ENCODE results near the gene KRTAP5-6. TPM values are rescaled to one million over a fixed set of nuclear protein-coding genes. Genes with fewer than 3 reads are reported as not detected.

The KRTAP5-6 gene
- total RNA-seq, 2 donors from 2014 or later: not detected

DNA sequence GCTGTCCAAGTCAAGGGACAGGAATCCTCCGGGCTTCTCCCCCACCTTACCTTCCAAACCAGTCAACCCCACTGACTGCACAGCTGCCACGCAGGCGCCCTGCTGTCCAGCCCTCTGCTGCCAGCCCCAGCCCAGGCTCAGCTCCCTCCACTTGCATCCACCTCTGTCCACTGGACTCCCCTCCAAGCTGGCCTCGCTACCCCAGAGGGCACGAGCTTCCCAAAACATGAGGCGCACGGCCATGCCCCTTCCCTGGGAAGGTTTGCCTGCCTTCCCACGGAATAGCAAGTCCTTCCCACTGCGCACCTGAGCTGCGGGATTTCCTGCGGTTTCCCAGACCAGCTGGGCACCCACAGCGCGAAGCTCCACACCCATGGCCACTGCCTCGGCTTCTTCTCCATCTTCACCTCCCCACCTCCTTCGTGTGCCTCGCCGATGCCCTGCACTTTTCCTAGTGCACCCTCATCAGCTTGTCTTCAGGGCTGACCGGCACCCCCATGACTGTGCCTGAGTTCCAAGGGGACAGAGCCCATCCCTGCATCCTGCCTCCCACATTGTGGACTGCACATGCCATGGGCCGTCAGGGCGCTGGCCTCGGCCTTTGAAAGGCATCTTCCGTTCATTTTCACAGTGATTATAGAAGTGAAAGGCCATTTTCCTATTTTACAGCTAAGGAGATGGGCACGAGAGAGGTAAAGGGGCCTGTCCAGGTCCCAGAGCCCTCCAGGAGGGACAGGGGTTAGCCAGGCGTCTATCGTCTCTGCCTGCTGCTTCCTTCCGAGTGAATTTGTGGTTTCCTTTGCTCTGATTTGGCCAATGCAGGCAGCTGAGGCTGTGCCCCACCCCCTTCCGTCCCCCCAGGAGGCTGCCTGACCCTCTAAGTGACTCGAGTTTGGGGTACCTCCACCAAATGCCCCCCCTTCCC, 37.0 kb downstream of the KRTAP5-6 start:
- no peaks in the 10 kb centered on the region for H3K4me1 ChIP-seq (replicated peaks)
- H3K36me3 ChIP-seq: no peaks in the 10 kb centered on the region
- H3K4me3 ChIP-seq: no peak overlapping the region
- WGBS: 79% methylated on average over 28 of the region's 28 CpGs
- H3K27me3 ChIP-seq (replicated peaks; ENCODE audit: insufficient read depth): peaks cover 10% of the 10 kb centered on the region
- TF ChIP-seq, protein P1, sequence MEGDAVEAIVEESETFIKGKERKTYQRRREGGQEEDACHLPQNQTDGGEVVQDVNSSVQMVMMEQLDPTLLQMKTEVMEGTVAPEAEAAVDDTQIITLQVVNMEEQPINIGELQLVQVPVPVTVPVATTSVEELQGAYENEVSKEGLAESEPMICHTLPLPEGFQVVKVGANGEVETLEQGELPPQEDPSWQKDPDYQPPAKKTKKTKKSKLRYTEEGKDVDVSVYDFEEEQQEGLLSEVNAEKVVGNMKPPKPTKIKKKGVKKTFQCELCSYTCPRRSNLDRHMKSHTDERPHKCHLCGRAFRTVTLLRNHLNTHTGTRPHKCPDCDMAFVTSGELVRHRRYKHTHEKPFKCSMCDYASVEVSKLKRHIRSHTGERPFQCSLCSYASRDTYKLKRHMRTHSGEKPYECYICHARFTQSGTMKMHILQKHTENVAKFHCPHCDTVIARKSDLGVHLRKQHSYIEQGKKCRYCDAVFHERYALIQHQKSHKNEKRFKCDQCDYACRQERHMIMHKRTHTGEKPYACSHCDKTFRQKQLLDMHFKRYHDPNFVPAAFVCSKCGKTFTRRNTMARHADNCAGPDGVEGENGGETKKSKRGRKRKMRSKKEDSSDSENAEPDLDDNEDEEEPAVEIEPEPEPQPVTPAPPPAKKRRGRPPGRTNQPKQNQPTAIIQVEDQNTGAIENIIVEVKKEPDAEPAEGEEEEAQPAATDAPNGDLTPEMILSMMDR (IDR thresholded peaks at IDR 0.05): no peak
- TF ChIP-seq POLR2AphosphoS5 (IDR thresholded peaks at IDR 0.05) (no peak), POLR2A (IDR thresholded peaks at IDR 0.05) (no peak)
- no peaks in the 10 kb centered on the region for H3K9me3 ChIP-seq
- intact Hi-C loops (cut with DNase I): no loop called here
- no peak for DNase-seq (ENCODE audit: low spot score)
- no peak overlapping the region for H3K27ac ChIP-seq

DNA sequence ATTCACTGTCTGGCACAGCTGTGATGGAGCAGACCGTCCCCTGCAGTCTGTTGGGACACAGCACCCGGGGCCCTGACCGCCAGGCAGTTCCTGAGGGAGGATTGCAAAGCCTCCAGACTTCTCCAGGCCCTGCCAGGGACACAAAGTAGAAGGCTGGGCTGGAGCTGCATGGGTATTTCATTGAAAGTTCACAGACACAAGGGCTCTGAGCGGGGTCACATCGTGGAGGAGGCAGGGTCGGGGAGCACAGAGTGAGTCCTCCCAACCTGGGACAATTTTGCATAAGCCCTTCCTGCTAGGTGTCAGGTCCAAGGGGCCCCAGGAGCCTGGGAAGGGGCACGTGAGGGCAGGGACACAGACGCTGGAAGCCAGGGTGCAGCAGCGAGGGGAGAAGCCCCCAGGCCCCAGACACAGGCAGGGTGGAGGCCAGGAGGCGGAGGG, 37.7 kb downstream of the KRTAP5-6 start:
- 64% methylated on average over 10 of the region's 10 CpGs for WGBS
- TF ChIP-seq POLR2A (IDR thresholded peaks at IDR 0.05): no peak
- TF ChIP-seq POLR2AphosphoS5 (IDR thresholded peaks at IDR 0.05): no peak
- no peak overlapping the region for H3K4me3 ChIP-seq
- peaks cover 10% of the 10 kb centered on the region for H3K27me3 ChIP-seq (replicated peaks; ENCODE audit: insufficient read depth)
- H3K36me3 ChIP-seq: no peaks in the 10 kb centered on the region
- intact Hi-C loops (cut with DNase I): no loop called here
- no peaks in the 10 kb centered on the region for H3K9me3 ChIP-seq
- no peak overlapping the region for H3K27ac ChIP-seq
- no peak for DNase-seq (ENCODE audit: low spot score)
- H3K4me1 ChIP-seq (replicated peaks): no peaks in the 10 kb centered on the region

DNA sequence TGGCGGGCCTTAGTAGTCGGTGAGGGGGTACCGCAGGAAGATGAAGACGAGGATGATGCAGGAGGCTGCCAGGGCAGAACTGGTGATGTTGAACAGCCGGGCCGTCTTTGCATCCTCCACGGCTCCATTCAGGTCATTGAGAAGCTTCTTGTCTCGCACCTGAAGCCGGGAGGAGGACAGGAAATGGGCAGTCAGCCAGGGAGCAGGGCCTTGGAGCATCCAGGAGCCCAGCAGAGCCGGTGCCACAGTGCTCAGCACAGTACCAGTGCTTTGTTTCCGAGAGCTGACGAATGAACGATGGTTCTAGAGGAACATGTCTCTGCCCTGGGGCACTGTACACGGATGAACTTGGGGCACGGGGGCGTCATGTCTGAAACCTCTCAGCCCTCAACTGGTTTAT, 38.3 kb downstream of the KRTAP5-6 start:
- intact Hi-C loops (cut with DNase I): no loop called here
- Histone ChIP-seq H3K4me3 (no peak overlapping the region), H3K27ac (no peak overlapping the region), H3K4me1 (replicated peaks) (no peaks in the 10 kb centered on the region), H3K36me3 (no peaks in the 10 kb centered on the region), H3K9me3 (no peaks in the 10 kb centered on the region), H3K27me3 (replicated peaks; ENCODE audit: insufficient read depth) (peaks cover 10% of the 10 kb centered on the region)
- TF ChIP-seq, protein P1 (IDR thresholded peaks at IDR 0.05): no peak
- TF ChIP-seq POLR2AphosphoS5 (IDR thresholded peaks at IDR 0.05) (no peak), POLR2A (IDR thresholded peaks at IDR 0.05) (no peak)
- 80% methylated on average over 16 of the region's 16 CpGs for WGBS
- no peak for DNase-seq (ENCODE audit: low spot score)

DNA sequence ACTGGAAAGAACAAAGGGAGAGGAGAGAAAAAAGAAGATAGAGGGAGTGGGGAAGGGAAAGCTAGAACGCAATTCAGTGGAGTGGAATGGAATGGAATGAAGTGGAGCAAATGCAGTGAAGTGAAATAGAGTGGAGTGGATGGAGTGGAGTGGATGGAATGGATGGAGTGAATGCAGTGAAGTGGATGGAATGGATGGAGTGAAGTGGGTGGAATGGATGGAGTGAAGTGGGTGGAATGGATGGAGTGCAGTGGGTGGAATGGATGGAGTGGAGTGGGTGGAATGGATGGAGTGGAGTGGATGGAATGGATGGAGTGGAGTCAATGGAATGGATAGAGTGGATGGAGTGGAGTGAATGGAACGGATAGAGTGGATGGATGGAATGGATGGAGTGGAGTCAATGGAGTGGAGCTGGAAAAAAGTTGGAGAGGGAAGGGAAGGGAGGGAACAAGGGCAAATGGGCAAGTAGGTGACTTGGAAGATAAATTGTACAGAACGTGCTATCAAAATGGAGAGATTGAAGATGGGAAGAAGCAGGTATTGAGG, 39.5 kb downstream of the KRTAP5-6 start:
- H3K9me3 ChIP-seq: no peaks in the 10 kb centered on the region
- no peaks in the 10 kb centered on the region for H3K36me3 ChIP-seq
- H3K27ac ChIP-seq: no peak overlapping the region
- H3K27me3 ChIP-seq (replicated peaks; ENCODE audit: insufficient read depth): peaks cover 10% of the 10 kb centered on the region
- 65% methylated on average over 3 of the region's 3 CpGs for WGBS
- no peak for DNase-seq (ENCODE audit: low spot score)
- TF ChIP-seq POLR2A (IDR thresholded peaks at IDR 0.05) (no peak), POLR2AphosphoS5 (IDR thresholded peaks at IDR 0.05) (no peak)
- TF ChIP-seq, protein P1 (IDR thresholded peaks at IDR 0.05): no peak
- intact Hi-C loops (cut with DNase I): no loop called here
- no peaks in the 10 kb centered on the region for H3K4me1 ChIP-seq (replicated peaks)
- no peak overlapping the region for H3K4me3 ChIP-seq

DNA sequence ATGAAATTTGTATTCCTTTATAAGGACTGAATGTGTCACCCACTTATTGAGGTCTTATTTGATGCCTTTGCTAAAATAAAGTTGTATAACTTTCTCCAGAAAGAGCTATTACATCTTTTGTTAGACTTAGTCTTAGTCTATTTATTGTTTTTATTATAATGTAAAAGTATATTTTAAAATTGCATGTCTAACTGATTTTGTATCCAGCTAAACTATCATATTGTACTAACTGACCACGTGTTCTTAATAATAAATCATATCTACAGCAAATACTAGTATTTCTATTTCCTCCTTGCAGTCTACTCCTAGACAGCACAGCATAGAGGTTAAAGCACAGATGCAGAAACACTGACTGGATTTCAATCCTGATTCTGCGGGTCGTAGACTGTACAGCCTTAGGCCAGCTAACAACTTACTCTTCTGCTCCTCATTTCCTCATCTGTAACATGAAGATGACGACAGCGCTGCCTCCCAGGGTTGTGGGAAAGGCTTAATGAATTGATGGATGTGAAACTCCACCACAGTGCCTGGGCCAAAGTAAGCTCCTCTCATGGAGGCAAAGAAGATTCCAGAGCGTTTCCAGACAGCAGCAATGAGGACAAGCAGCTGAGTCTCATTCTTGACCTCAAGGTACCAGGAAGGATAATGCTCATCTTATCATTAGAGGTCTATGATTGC, 40.2 kb downstream of the KRTAP5-6 start:
- TF ChIP-seq POLR2AphosphoS5 (IDR thresholded peaks at IDR 0.05) (no peak), POLR2A (IDR thresholded peaks at IDR 0.05) (no peak)
- TF ChIP-seq, protein P1 (IDR thresholded peaks at IDR 0.05): no peak
- H3K27ac ChIP-seq: no peak overlapping the region
- H3K4me3 ChIP-seq: no peak overlapping the region
- no peaks in the 10 kb centered on the region for H3K36me3 ChIP-seq
- intact Hi-C loops (cut with DNase I): no loop called here
- DNase-seq (ENCODE audit: low spot score): no peak
- no peaks in the 10 kb centered on the region for H3K9me3 ChIP-seq
- WGBS: 88% methylated on average over 6 of the region's 6 CpGs
- peaks cover 10% of the 10 kb centered on the region for H3K27me3 ChIP-seq (replicated peaks; ENCODE audit: insufficient read depth)
- no peaks in the 10 kb centered on the region for H3K4me1 ChIP-seq (replicated peaks)

Data from prostate gland (tissue), 2 donors.